HG03342 (cell line): ENCODE data around the gene RBMS1.

Experiments used
- ATAC-seq: cut with Tn5 transposase; IDR thresholded peaks from one replicate; pipeline ENCODE4 v1.9.1; 2021; ENCODE audit warnings: mild to moderate bottlenecking, moderate library complexity; ENCODE audit not compliant: unreplicated experiment

RBMS1 gene

GRCh38 chr2:160493227-160494028, at the start of gene RBMS1:
RBMS1 (minus strand) TSS chr2:160493807; CDS start chr2:160493363, 444 bp downstream.
- ATAC-seq, result no peak

- ATAC-seq, result no peak
Observed at GRCh38 chr2:160541745-160542144, 48.1 kb upstream of the RBMS1 start.

- ATAC-seq, result no peak
Observed at GRCh38 chr2:160538559-160539355, 45.1 kb upstream of the RBMS1 start.

GRCh38 chr2:160538115-160538514, 44.5 kb upstream of the RBMS1 start:
- no peak for ATAC-seq

- ATAC-seq, result no peak
Observed at GRCh38 chr2:160534996-160535395, 41.4 kb upstream of the RBMS1 start.

- no peak for ATAC-seq
Observed at GRCh38 chr2:160534249-160534648, 40.6 kb upstream of the RBMS1 start.

GRCh38 chr2:160533482-160533881, 39.9 kb upstream of the RBMS1 start:
- ATAC-seq, result no peak

- ATAC-seq, result no peak
Observed at GRCh38 chr2:160532388-160532787, 38.8 kb upstream of the RBMS1 start.

GRCh38 chr2:160522951-160523710, 29.5 kb upstream of the RBMS1 start:
- no peak for ATAC-seq

- no peak for ATAC-seq
Observed at GRCh38 chr2:160517731-160518130, 24.1 kb upstream of the RBMS1 start.

GRCh38 chr2:160516547-160517365, 23.1 kb upstream of the RBMS1 start:
- no peak for ATAC-seq

- no peak for ATAC-seq
Observed at GRCh38 chr2:160515120-160515519, 21.5 kb upstream of the RBMS1 start.

- ATAC-seq, result no peak
Observed at GRCh38 chr2:160513120-160513519, 19.5 kb upstream of the RBMS1 start.

- ATAC-seq, result no peak
Observed at GRCh38 chr2:160512491-160512890, 18.9 kb upstream of the RBMS1 start.

GRCh38 chr2:160510617-160511016, 17.0 kb upstream of the RBMS1 start:
- no peak for ATAC-seq

GRCh38 chr2:160509016-160509415, 15.4 kb upstream of the RBMS1 start:
- no peak for ATAC-seq

GRCh38 chr2:160507464-160507863, 13.9 kb upstream of the RBMS1 start:
- no peak for ATAC-seq

- ATAC-seq, result no peak
Observed at GRCh38 chr2:160507046-160507407, 13.4 kb upstream of the RBMS1 start.

- no peak for ATAC-seq
Observed at GRCh38 chr2:160506371-160507045, 12.9 kb upstream of the RBMS1 start.

GRCh38 chr2:160505256-160505655, 11.6 kb upstream of the RBMS1 start:
- ATAC-seq, result no peak
